GM18858 (cell line): ENCODE results near the gene ISCA2.
"Not testable (repeated sequence)": the region's sequence is repeated elsewhere in the genome, so short reads cannot be mapped to it uniquely, and the experiment has no call there.

ENCODE experiments used
- ATAC-seq: cut with Tn5 transposase; IDR thresholded peaks from one replicate; pipeline ENCODE4 v1.9.1; 2021; ENCODE audit not compliant: unreplicated experiment

Gene ISCA2

DNA sequence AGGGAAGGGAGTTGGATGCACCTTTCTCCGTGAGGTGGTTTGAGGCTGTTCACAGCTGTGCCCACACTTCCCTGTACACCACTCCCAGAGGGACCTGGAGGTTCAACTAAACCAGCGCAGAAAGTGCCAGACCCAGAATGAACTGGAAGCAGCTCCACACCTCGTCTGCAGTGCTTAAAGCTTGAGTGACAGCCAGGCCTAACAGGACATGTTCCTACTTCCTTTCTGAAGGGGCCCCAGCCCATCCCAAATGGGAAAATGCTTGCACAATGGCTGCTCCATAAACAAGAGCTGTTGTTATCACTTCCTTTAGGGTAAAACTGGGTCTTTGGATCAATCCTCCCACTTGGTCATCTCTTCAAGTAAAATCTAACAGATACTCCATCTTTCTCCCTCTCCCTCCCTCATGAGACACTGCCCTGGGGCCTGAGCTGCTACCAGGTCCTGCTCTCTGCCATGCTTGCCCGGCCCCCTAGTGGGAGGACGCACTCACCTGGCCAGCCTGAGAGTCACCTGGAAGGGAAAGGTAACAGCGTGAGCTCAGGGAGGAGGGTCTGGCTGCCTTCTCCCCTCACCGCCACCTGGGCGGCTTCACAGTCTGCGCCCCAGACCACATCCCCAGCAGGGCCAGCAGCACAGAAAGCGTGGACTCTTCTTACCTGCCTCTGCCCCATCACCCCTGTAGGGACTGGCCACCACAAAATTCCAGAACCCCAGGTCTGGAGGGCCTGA, 33.5 kb downstream of the ISCA2 start:
- no peak for ATAC-seq

DNA sequence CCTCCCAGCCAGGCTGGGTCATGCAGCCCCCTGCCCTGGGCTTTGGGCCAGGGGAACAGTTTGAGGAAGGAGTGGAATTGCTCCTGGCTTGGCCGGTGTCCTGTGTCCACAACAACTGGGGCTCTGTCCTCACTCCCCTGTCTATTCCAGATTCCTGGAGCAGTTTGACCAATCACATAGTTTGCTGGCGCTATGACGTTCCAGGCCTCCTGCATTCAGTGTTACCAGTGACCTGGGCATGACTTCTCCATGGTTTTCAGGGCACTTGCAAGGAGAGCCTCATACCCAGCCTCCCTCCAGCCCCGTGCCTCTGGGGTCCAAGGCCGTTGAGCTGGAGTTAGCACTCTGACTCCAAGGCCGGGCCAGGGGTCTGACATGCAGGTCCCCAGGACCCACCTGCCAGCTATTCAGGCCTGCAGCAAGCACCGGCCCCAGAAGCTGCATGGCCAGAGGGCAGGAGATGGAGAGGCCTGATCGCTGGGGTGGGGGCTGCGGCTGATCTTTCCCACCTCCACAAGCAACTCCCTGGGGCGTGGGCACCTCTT, 34.2 kb downstream of the ISCA2 start:
- ATAC-seq = no peak

DNA sequence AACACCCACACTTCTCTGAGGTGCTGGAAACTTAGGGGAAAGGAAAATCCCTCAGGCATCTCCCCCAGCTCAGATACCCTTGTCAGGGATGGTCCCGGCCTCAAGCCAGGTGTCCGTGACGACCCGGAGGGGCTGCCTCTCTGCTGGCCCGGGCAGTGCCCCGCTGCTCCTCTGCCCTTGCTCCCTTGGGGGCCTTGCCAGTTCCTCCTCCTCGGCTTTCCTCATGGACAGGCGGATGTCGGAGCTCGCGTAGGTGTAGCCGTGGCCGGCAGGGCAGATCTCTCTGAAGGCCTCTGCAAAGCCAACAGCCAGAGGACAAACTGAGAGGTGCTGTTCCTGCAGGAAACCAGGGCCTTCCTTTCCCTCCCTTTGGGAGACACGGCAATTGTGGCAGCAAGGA, 34.8 kb downstream of the ISCA2 start:
- ATAC-seq = no peak

DNA sequence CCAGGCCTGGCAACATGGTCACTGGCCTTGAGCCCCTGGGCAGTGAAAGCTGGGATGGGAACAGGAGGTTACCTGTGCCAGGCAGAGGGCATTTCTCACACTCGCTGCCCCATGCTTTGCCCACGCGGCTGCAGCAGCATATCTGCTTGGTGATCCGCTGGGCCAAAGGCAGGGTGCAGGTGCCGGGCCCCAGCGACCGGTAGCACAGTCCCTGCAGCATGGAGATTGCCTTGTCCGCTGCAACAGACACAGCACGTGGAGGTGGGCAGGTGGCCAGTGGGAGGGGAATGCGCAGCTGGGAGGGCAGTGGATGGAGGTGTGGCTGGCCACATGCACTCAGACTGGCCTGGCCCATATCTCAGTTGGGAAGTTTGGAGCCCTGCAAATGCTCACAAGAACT, 35.3 kb downstream of the ISCA2 start:
- no peak for ATAC-seq

DNA sequence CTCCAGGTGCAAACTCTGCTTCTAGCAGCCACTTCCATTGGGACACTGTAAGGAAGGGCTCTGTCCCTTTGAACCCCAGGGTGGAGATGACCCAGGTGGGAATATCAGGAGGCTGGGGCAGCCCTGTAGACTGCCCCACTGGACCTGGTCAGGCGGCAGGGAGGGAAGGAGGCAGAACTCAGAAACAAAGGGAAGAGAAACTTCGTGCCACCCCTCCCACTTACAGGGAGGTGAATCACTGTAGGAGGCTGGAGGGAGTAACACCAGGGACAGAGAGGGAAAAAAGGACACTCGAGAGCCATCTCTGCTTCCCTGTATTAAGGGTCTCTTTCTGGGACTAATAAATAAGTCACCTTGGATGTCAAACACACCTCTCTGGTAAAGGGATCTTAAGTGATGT, 37.4 kb downstream of the ISCA2 start:
- ATAC-seq = no peak

DNA sequence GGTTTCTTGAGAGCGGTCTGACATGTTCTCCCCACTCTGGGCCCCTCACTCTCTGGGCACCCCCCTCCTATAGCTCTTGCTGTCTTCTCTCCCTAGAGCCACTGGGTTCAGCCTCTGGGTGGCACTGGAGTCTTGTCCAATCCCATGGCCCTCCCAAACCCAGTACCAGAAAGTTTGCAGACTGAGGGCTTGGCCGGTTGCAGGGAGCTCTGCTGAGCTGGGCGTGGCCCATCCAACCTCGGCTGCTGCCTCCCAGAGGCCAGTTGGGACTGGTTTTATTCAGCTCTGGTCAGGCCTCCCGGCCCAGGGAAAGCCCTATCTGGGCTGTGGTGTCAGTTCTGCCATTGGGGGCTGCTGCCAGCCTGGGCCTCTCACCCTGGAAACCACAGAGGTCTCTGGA, 37.9 kb downstream of the ISCA2 start:
- ATAC-seq = no peak

DNA sequence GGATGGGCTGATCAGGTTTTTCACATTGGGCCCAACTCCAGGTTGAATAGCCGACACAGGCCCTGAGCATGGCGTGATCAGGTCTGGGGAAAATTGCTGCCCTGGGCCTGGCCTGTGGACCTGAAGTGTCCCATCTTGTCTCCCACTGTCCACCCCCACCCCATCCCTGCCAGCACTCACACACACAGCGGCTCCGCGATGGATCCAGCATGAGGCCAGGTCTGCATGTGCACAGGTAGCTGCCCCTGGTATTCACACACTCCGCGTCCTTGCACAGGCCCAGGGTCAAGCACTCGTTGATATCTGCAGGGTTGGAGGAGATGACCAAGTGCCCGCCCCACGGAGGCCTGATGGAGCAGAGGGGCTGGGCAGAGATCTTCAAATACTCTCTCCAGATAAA, 38.7 kb downstream of the ISCA2 start:
- ATAC-seq = no peak

DNA sequence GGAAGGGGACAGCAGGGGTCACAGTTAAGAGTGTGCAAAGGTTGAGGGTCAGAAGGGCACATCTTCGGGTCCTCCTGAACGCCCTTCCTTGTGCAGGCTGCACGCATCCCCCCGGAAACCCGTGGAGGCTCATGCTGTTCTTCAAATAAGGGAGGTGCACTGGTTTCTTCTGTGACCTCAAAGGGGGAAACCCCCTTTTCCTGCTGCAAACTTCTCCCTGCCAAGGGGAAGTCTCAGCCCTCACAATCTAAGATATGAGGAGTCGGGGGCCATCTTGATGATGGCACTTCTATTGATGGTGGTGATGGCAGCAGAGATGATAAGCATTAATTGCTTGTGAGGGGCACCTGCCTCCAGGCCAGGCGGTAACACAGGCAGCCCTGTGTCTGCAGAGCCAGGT, 40.0 kb downstream of the ISCA2 start:
- ATAC-seq = no peak

DNA sequence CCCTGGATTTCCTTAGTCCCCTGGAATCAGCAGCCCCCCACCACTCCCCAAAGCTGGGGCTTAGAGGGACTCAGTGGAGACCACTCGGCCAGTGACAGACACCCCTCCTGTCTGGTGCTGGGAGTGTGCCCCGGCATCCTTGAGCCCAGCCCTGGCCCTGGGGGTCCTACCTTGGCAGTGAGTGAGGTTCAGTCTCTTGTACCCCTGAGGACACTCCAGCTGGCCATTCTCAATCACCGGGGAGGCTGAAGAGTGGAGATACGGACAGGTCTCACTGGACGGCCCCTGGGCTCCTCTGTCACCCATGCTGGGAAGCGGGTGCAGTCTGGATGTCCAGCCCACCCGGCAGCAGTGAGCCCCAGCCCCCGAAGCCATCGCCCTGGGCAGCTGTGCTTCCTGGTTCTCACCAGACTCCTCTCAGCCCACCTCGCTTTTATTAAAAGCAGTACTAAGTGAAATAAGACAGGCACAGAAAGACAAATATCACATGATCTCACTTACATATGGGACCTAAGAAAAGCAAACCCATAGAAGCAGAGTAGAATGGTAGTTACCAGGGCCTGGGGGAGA, 42.3 kb downstream of the ISCA2 start:
- no peak for ATAC-seq

DNA sequence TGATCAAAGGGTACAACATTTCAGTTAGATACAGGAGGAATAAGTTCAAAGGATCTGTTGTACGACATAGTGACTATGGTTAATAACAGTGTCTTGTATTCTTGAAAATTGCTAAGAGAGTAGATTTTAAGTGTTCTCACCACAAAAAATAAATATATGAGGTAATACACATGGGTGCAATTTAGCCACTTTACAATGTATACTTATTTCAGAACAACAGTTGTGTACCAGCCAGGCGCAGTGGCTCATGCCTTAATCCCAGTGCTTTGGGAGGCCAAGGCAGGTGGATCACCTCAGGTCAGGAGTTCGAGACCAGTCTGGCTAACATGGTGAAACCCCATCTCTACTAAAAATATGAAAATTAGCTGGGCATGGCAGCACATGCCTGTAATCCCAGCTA, 42.8 kb downstream of the ISCA2 start:
- not testable (repeated sequence) for ATAC-seq

DNA sequence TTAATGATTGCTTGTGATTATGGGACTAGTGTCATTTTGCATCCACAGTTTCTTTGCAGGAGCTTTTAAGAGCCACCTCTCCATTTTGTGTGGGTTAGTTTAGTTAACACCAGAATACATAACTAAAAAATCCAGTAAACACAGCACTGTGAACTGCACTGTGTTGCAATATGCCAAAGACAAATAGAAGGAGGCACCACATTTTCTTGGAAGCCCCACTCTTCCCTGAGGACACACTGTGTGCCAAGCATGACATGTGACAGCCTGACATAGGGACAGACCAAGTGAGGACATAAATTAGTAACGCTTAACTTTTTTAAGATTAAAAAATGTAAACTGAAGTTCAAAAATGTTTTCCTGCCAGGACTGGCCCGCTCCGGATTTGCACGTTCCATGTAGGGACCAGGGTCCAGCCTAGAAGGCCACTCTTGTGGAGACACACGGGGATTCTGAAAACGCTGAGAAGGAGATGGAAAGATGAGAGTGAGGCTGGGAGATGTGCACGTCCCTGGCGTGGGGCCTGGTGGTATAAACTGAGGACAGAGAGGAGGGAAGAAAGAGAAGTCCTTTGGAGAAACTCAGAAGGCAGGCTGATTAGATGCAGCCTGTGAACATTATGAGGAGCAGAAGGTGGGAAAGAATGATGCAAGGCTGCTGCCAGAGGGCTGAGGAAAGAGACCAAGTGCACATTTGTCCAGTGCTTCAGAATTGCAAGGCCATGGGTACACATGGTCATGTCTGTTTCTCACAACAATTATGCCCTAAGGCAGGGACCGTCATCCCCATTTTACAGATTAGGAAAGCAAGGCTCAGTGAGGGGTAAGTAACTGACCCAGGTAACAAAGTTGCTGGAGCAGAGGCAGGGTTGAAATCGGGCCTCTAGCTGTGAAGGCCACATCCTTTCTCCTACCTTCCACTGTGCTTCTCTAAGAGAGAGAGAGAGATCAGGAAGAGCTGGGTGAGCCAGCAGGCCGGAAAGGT, 45.1 kb downstream of the ISCA2 start:
- no peak for ATAC-seq

DNA sequence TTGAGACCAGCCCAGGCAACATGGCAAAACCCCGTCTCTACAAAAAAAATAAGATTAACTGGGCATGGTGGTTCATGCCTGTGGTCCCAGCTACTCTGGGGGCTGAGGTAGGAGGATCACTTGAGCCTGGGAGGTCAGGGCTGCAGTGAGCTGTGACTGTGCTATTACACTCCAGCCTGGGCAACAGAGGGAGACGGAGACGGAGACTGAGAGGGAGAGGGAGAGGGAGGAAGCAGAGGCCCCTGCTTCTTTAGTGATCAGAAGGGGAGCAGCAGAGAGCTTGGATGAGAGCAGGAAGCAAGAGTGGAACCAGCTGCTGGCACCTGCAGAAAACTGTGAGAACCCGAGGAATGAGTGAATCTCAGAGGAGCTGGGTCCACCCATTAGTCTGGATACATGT, 45.9 kb downstream of the ISCA2 start:
- no peak for ATAC-seq

DNA sequence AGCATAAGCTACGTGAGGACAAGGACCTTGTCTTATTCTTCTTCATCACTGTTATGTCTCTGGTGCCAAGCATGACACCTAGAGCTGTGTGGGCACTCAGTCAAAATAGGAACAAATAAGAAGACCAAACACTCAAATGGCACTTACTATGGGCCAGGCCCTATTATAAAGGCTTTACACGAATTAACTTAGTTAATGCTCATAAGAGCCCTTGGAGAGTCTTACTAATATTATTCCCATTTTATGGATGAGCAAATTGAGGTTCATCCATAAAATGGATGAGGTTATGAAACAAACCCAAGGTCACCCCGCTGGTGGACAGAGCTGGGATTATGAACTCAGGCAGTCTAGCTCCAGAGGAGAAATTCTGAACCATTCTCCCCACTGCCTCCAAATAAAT, 47.7 kb downstream of the ISCA2 start:
- no peak for ATAC-seq

DNA sequence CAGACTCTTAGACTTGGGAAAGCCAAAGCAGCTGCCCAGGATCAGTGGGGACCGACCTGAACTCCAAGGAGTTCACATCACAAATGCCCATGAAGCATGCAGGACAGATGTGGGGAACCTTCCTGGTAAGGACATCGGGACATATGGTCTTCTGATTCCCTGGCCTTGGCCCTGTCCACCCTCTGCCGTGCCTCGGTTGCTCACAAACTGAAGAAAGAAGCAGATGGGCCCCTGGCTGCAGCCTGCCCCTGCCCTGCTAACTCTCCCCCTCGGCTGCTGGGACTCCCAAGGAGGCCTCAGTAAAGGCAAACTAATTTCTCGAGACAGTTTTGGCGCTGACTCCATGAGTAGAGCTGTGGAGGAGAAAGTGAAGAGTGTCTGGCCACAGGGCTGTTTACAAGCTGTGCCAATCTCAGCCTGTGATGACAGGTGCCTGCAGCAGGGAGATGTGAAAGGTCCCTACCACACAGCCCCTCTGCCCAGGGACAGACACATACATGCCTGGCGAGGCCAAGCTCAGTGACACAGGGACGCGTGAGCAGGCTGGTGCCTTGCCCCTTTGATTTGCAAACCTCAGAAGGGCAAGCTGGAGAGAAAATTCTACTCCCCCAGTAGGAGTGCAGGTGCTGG, 48.6 kb downstream of the ISCA2 start:
- no peak for ATAC-seq

DNA sequence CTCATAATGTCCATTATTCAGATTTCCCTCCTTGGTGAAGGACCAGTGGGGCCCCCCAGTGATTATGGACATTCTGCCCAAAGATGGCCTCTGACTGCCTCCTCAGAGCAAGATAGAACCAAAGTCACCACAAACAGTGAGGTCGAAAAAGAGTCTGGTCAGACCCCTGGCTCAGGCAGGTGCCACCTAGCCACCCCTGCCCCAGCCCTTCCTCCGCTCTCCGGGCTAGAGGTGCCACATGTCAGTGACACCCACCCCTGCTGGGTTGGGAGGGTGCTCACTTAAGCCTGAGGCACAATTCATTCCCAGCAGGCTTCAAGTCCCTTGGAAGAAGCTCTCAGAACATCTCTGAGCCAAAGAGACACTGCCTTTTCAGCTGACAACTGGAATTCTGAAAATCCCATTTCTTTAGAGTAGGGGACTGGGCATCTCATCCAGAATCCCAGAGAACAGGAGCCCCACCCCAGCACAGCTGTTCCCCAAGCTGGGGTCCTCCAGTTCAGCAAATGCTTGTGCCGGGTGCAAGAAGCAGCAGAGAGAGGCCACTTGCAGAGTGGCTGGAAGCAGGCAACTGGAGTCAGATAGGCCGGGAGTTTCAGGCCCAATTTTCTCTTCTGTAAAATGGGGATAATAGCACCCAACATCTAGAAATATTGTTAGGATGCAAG, 50.3 kb downstream of the ISCA2 start:
- no peak for ATAC-seq

DNA sequence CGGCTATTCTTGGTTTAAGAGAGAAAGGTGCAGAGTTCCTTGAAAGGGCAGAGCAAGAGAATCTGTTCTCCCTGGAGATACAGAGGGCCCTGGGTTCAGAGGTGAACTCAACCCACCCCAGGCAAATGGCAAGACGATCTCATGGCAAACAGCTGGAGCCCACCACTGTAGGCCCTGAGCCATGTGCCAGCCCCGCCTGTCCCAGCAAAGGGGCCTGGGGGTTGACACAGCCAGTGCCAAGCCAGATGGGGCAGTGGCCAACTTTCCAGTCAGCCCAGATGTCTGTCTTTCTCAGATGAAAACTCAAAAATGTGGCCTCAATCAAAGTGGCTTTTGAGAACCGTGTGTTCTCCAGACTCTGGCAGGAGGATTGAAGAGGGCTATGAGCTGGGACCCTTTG, 51.8 kb downstream of the ISCA2 start:
- ATAC-seq = no peak

DNA sequence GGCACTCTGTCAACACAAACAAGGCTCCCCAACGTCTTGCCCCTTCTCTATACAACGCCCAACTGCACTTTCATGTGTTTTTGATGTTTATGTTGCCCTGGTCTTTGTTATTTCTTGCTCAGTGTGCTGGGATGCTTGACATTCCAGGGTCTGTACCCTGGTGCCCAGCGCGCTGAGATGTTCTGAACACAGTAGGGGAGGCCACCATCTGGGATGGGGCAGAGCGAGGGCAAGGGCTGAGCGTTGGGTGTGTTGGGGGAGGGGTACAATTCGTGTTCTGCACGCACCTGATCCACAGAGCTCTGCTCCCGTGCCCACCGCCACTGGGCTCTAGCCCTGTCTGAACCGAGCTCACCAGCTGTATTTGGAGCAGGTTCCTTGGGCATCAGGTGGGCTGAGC, 52.9 kb downstream of the ISCA2 start:
- no peak for ATAC-seq
